ENCODE measurements around the gene EHMT1. TPM values are rescaled to one million over a fixed set of nuclear protein-coding genes. Genes with fewer than 3 reads are reported as not detected.
A peak's percentile ranks its signal among the peaks of the same experiment; 100 is the strongest.

The EHMT1 gene
- total and polyA plus RNA-seq, 2 of the 13 experiments (the other 11 are each of a cell fraction or from before 2014, with no cell fraction given) = 23.0 to 27.1 TPM

DNA sequence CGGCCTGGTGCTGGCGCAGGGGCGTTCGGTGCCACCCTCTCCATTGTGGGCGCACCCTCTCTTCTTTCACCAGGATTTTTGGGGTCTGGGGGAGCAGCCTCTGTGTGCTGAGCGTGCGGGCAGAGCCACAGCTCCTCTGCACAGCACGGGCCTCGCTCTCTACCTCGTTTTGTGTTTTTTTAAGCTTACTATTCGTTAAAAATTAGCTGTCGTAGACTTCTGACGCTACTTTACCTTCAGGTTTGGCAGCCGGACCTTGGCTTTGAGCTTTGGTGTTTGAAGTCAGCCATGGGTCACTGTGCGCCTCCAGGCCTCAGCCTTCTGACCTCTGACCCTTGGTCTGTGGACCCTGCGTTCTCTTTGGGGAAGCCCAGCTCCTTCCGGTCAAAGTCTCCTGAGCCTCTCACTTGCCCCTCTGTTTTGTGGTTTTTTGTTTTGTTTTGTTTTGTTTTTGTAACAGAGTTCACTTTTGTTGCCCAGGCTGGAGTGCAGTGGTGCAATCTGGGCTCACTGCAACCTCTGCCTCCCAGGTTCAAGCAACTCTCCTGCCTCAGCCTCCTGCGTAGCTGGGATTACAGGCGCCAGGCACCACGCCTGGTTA is 170.6 kb downstream of the EHMT1 start (continued):
- TF ChIP-seq, protein P1, sequence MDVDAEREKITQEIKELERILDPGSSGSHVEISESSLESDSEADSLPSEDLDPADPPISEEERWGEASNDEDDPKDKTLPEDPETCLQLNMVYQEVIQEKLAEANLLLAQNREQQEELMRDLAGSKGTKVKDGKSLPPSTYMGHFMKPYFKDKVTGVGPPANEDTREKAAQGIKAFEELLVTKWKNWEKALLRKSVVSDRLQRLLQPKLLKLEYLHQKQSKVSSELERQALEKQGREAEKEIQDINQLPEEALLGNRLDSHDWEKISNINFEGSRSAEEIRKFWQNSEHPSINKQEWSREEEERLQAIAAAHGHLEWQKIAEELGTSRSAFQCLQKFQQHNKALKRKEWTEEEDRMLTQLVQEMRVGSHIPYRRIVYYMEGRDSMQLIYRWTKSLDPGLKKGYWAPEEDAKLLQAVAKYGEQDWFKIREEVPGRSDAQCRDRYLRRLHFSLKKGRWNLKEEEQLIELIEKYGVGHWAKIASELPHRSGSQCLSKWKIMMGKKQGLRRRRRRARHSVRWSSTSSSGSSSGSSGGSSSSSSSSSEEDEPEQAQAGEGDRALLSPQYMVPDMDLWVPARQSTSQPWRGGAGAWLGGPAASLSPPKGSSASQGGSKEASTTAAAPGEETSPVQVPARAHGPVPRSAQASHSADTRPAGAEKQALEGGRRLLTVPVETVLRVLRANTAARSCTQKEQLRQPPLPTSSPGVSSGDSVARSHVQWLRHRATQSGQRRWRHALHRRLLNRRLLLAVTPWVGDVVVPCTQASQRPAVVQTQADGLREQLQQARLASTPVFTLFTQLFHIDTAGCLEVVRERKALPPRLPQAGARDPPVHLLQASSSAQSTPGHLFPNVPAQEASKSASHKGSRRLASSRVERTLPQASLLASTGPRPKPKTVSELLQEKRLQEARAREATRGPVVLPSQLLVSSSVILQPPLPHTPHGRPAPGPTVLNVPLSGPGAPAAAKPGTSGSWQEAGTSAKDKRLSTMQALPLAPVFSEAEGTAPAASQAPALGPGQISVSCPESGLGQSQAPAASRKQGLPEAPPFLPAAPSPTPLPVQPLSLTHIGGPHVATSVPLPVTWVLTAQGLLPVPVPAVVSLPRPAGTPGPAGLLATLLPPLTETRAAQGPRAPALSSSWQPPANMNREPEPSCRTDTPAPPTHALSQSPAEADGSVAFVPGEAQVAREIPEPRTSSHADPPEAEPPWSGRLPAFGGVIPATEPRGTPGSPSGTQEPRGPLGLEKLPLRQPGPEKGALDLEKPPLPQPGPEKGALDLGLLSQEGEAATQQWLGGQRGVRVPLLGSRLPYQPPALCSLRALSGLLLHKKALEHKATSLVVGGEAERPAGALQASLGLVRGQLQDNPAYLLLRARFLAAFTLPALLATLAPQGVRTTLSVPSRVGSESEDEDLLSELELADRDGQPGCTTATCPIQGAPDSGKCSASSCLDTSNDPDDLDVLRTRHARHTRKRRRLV (CRISPR knock-in tag; IDR thresholded peaks at IDR 0.05) = no peak
- TF ChIP-seq FOXK1 (CRISPR knock-in tag; IDR thresholded peaks at IDR 0.05; ENCODE audit: borderline replicate concordance, low read depth) = peak; percentile 86; the same call in 1 of the 2 replicates
- TF ChIP-seq TMF1 (CRISPR knock-in tag; IDR thresholded peaks at IDR 0.05; ENCODE audit: low read depth) = no peak
- TF ChIP-seq, protein P2, sequence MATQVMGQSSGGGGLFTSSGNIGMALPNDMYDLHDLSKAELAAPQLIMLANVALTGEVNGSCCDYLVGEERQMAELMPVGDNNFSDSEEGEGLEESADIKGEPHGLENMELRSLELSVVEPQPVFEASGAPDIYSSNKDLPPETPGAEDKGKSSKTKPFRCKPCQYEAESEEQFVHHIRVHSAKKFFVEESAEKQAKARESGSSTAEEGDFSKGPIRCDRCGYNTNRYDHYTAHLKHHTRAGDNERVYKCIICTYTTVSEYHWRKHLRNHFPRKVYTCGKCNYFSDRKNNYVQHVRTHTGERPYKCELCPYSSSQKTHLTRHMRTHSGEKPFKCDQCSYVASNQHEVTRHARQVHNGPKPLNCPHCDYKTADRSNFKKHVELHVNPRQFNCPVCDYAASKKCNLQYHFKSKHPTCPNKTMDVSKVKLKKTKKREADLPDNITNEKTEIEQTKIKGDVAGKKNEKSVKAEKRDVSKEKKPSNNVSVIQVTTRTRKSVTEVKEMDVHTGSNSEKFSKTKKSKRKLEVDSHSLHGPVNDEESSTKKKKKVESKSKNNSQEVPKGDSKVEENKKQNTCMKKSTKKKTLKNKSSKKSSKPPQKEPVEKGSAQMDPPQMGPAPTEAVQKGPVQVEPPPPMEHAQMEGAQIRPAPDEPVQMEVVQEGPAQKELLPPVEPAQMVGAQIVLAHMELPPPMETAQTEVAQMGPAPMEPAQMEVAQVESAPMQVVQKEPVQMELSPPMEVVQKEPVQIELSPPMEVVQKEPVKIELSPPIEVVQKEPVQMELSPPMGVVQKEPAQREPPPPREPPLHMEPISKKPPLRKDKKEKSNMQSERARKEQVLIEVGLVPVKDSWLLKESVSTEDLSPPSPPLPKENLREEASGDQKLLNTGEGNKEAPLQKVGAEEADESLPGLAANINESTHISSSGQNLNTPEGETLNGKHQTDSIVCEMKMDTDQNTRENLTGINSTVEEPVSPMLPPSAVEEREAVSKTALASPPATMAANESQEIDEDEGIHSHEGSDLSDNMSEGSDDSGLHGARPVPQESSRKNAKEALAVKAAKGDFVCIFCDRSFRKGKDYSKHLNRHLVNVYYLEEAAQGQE (IDR thresholded peaks at IDR 0.05; ENCODE audit: borderline replicate concordance in 1 of 2, low read depth in 1 of 2, low read length in 2 of 2) = peak in 1 of 2 experiments; percentile 26; a peak in 1 of 4 replicates
- TF ChIP-seq, protein P3, sequence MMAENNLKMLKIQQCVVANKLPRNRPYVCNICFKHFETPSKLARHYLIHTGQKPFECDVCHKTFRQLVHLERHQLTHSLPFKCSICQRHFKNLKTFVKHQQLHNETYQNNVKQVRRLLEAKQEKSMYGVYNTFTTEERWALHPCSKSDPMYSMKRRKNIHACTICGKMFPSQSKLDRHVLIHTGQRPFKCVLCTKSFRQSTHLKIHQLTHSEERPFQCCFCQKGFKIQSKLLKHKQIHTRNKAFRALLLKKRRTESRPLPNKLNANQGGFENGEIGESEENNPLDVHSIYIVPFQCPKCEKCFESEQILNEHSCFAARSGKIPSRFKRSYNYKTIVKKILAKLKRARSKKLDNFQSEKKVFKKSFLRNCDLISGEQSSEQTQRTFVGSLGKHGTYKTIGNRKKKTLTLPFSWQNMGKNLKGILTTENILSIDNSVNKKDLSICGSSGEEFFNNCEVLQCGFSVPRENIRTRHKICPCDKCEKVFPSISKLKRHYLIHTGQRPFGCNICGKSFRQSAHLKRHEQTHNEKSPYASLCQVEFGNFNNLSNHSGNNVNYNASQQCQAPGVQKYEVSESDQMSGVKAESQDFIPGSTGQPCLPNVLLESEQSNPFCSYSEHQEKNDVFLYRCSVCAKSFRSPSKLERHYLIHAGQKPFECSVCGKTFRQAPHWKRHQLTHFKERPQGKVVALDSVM (CRISPR knock-in tag; IDR thresholded peaks at IDR 0.05) = peak; percentile 86
- TF ChIP-seq KDM4B (CRISPR knock-in tag; IDR thresholded peaks at IDR 0.05) = no peak
- TF ChIP-seq MED1 (CRISPR knock-in tag; IDR thresholded peaks at IDR 0.05) = peak; percentile 91
- peak; percentile 56 for TF ChIP-seq KAT8 (CRISPR knock-in tag; IDR thresholded peaks at IDR 0.05)
- peak; percentile 45; the same call in 1 of the 2 replicates for TF ChIP-seq NFIC (IDR thresholded peaks at IDR 0.05; ENCODE audit: low read length)
- peak; percentile 55; the same call in 1 of the 2 replicates for TF ChIP-seq ZNF331 (CRISPR knock-in tag; IDR thresholded peaks at IDR 0.05)
- TF ChIP-seq ARNTL (CRISPR knock-in tag; IDR thresholded peaks at IDR 0.05) = peak; percentile 79
- TF ChIP-seq, protein P4, sequence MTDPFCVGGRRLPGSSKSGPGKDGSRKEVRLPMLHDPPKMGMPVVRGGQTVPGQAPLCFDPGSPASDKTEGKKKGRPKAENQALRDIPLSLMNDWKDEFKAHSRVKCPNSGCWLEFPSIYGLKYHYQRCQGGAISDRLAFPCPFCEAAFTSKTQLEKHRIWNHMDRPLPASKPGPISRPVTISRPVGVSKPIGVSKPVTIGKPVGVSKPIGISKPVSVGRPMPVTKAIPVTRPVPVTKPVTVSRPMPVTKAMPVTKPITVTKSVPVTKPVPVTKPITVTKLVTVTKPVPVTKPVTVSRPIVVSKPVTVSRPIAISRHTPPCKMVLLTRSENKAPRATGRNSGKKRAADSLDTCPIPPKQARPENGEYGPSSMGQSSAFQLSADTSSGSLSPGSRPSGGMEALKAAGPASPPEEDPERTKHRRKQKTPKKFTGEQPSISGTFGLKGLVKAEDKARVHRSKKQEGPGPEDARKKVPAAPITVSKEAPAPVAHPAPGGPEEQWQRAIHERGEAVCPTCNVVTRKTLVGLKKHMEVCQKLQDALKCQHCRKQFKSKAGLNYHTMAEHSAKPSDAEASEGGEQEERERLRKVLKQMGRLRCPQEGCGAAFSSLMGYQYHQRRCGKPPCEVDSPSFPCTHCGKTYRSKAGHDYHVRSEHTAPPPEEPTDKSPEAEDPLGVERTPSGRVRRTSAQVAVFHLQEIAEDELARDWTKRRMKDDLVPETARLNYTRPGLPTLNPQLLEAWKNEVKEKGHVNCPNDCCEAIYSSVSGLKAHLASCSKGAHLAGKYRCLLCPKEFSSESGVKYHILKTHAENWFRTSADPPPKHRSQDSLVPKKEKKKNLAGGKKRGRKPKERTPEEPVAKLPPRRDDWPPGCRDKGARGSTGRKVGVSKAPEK (CRISPR knock-in tag; IDR thresholded peaks at IDR 0.05; ENCODE audit: borderline replicate concordance) = no peak
- no peak for TF ChIP-seq KLF13 (CRISPR knock-in tag; IDR thresholded peaks at IDR 0.05)
- TF ChIP-seq CAMTA2 (CRISPR knock-in tag; IDR thresholded peaks at IDR 0.05; ENCODE audit: borderline replicate concordance) = no peak

Measured in HepG2 (cell line).